Vagina (tissue), 2 donors: ENCODE measurements around the gene HADHA. TPM values are rescaled to one million over a fixed set of nuclear protein-coding genes. Genes with fewer than 3 reads are reported as not detected.
A peak's percentile ranks its signal among the peaks of the same experiment; 100 is the strongest.

Experiments used
- DNase-seq, 2 donors: peaks; one replicate each; pipeline ENCODE4 v3.0.0-alpha.2; 2017; ENCODE audit errors: extremely low spot score in 2 of 2
- H3K27ac ChIP-seq: fragments of 200-600 bp; sonication (generic); one replicate; pipeline ENCODE4 v1.5.1; 2019
- H3K27me3 ChIP-seq: fragments of 200-600 bp; sonication (generic); one replicate; pipeline ENCODE4 v1.5.1; 2019
- H3K36me3 ChIP-seq, 2 donors: fragments of 200-600 bp; sonication (generic); one replicate each; pipeline ENCODE4 v1.5.1; 2017 to 2019
- H3K4me1 ChIP-seq: fragments of 200-600 bp; sonication (generic); one replicate; pipeline ENCODE4 v1.5.1; 2019
- H3K4me3 ChIP-seq, 2 donors: fragments of 200-600 bp; sonication (generic); 1 replicate in 1 of 2; 2 replicates in 1 of 2; pipeline ENCODE4 v1.5.1; 2016 to 2019
- H3K9me3 ChIP-seq: fragments of 200-600 bp; sonication (generic); one replicate; pipeline ENCODE4 v1.5.1; 2019
- POLR2A ChIP-seq, 2 donors: fragments of 450-650 bp; IDR thresholded peaks; one replicate each; pipeline ENCODE4 v1.6.1; 2017; ENCODE audit warnings: antibody characterized with exemption in 2 of 2, mild to moderate bottlenecking in 2 of 2, moderate library complexity in 2 of 2
- POLR2AphosphoS5 ChIP-seq, 2 donors: sonication (generic); formaldehyde crosslinking; IDR thresholded peaks; one replicate each; pipeline ENCODE4 v1.9.0; 2017; ENCODE audit warnings: antibody characterized with exemption in 2 of 2, mild to moderate bottlenecking in 2 of 2, low read depth in 1 of 2; ENCODE audit not compliant: insufficient read depth in 1 of 2
- intact Hi-C: fragments of 100-400 bp; cut with DNase I; formaldehyde crosslinking; loops from one replicate; pipeline ENCODE4 v1.15.1; 2023
- total RNA-seq: library from RNA; depleted of rRNA; stranded (reverse); fragments of >200 nt; gene quantifications from one replicate; pipeline ENCODE4 v1.2.3, GENCODE V29; 2016
- TF ChIP-seq, protein P1 (sequence below), 3 experiments: fragments of 450-650 bp in 2 of 3; fragments of 200-600 bp in 1 of 3; sonication (generic) in 1 of 3; IDR thresholded peaks; one replicate each; pipeline ENCODE4 v1.5.1; 2017 to 2019; ENCODE audit warnings: antibody characterized with exemption in 3 of 3, mild to moderate bottlenecking in 2 of 3, moderate library complexity in 2 of 3

HADHA gene
- total RNA-seq, 1 donor from 2014 or later: 124 TPM

GRCh38 chr2:26182441-26182840 lies 62.0 kb downstream of the HADHA start:
- Histone ChIP-seq H3K36me3 (no peaks in the 10 kb centered on the region), H3K4me1 (peaks cover 24% of the 10 kb centered on the region), H3K4me3 (no peak overlapping the region), H3K27me3 (no peaks in the 10 kb centered on the region), H3K27ac (no peak overlapping the region), H3K9me3 (no peaks in the 10 kb centered on the region)
- TF ChIP-seq POLR2AphosphoS5 (IDR thresholded peaks at IDR 0.05; ENCODE audit: insufficient read depth in 1 of 2, low read depth in 1 of 2) (no peak), POLR2A (IDR thresholded peaks at IDR 0.05) (no peak)
- TF ChIP-seq, protein P1, sequence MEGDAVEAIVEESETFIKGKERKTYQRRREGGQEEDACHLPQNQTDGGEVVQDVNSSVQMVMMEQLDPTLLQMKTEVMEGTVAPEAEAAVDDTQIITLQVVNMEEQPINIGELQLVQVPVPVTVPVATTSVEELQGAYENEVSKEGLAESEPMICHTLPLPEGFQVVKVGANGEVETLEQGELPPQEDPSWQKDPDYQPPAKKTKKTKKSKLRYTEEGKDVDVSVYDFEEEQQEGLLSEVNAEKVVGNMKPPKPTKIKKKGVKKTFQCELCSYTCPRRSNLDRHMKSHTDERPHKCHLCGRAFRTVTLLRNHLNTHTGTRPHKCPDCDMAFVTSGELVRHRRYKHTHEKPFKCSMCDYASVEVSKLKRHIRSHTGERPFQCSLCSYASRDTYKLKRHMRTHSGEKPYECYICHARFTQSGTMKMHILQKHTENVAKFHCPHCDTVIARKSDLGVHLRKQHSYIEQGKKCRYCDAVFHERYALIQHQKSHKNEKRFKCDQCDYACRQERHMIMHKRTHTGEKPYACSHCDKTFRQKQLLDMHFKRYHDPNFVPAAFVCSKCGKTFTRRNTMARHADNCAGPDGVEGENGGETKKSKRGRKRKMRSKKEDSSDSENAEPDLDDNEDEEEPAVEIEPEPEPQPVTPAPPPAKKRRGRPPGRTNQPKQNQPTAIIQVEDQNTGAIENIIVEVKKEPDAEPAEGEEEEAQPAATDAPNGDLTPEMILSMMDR (IDR thresholded peaks at IDR 0.05): no peak
- no peak for DNase-seq
- intact Hi-C loops: no loop called here

- H3K4me1 ChIP-seq: peaks cover 16% of the 10 kb centered on the region
- H3K27me3 ChIP-seq: peaks cover under 1% of the 10 kb centered on the region
- no peak for DNase-seq
- TF ChIP-seq POLR2AphosphoS5 (IDR thresholded peaks at IDR 0.05; ENCODE audit: insufficient read depth in 1 of 2, low read depth in 1 of 2) (no peak), POLR2A (IDR thresholded peaks at IDR 0.05) (no peak)
- TF ChIP-seq, protein P1 (IDR thresholded peaks at IDR 0.05): no peak
- intact Hi-C loops: no loop called here
- H3K4me3 ChIP-seq: peak overlapping the region; percentile 37 to 55
- H3K27ac ChIP-seq: no peak overlapping the region
- H3K9me3 ChIP-seq: no peaks in the 10 kb centered on the region
- no peaks in the 10 kb centered on the region for H3K36me3 ChIP-seq
These were observed 65.0 kb downstream of the HADHA start for GRCh38 chr2:26179446-26179913.

- Histone ChIP-seq H3K27ac (no peak overlapping the region), H3K4me1 (peaks cover 18% of the 10 kb centered on the region), H3K4me3 (peak overlapping the region; percentile 37 to 55), H3K36me3 (no peaks in the 10 kb centered on the region), H3K9me3 (no peaks in the 10 kb centered on the region), H3K27me3 (peaks cover 6% of the 10 kb centered on the region)
- no peak for DNase-seq
- intact Hi-C loops: no loop called here
- TF ChIP-seq POLR2A (IDR thresholded peaks at IDR 0.05) (no peak), POLR2AphosphoS5 (IDR thresholded peaks at IDR 0.05; ENCODE audit: insufficient read depth in 1 of 2, low read depth in 1 of 2) (no peak)
- TF ChIP-seq, protein P1 (IDR thresholded peaks at IDR 0.05): no peak
These were observed 65.5 kb downstream of the HADHA start for GRCh38 chr2:26178746-26179436.

DNA sequence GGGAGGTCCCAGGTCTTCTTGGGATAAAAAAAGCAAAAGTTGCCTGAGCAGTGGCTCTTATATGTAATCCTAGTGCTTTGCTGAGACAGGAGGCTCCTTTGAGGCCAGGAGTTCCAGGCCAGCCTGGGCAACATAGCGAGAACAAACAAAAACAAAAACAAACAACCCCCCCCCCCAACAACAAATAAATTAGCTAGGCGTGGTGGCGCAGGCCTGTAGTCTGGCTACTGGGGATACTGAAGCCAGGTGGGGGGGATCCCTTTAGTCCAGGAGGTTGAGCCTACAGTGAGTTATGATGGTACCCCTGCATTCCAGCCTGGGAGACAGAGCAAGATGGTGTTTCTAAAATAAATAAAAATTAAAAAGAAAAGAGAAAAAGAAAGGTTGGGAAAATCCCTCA lies 66.2 kb downstream of the HADHA start:
- H3K4me3 ChIP-seq: peak overlapping the region; percentile 37 to 55
- intact Hi-C loops: no loop called here
- no peaks in the 10 kb centered on the region for H3K9me3 ChIP-seq
- TF ChIP-seq POLR2A (IDR thresholded peaks at IDR 0.05) (no peak), POLR2AphosphoS5 (IDR thresholded peaks at IDR 0.05; ENCODE audit: insufficient read depth in 1 of 2, low read depth in 1 of 2) (no peak)
- TF ChIP-seq, protein P1 (IDR thresholded peaks at IDR 0.05): no peak
- DNase-seq: no peak
- no peaks in the 10 kb centered on the region for H3K36me3 ChIP-seq
- H3K27me3 ChIP-seq: peaks cover 10% of the 10 kb centered on the region
- peaks cover 24% of the 10 kb centered on the region for H3K4me1 ChIP-seq
- no peak overlapping the region for H3K27ac ChIP-seq

DNA sequence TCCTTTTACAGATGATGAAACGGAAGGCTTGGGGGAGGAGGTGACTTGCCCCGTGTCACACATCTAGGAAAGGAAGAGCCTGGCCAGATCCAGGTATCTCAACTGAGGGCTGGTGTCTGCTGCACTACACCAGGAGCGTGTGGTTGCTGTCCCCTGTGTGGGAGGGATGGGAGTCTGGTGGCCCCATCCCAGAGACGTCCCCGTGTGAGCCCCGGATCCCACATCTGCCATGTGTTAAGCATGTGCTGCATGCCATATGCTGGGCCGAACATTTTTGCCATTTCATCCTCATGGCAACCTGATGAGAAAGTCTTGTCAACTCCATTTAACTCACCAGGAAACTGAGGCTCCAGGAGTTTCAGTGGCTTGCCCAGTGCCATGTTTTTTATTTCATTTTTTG lies 67.3 kb downstream of the HADHA start:
- H3K4me1 ChIP-seq: peaks cover 26% of the 10 kb centered on the region
- H3K27me3 ChIP-seq: peaks cover 10% of the 10 kb centered on the region
- intact Hi-C loops: no loop called here
- no peak overlapping the region for H3K27ac ChIP-seq
- H3K9me3 ChIP-seq: no peaks in the 10 kb centered on the region
- H3K36me3 ChIP-seq: no peaks in the 10 kb centered on the region
- TF ChIP-seq POLR2A (IDR thresholded peaks at IDR 0.05): no peak
- no peak for TF ChIP-seq POLR2AphosphoS5 (IDR thresholded peaks at IDR 0.05; ENCODE audit: insufficient read depth in 1 of 2, low read depth in 1 of 2)
- TF ChIP-seq, protein P1 (IDR thresholded peaks at IDR 0.05): no peak
- DNase-seq: no peak
- no peak overlapping the region for H3K4me3 ChIP-seq
